HepG2 (cell line): ENCODE data around the gene FOXE3. TPM values are rescaled to one million over a fixed set of nuclear protein-coding genes. Genes with fewer than 3 reads are reported as not detected.
"Not testable (repeated sequence)": the region's sequence is repeated elsewhere in the genome, so short reads cannot be mapped to it uniquely, and the experiment has no call there.

Experiments used
- ATAC-seq: fragments of 200-7000 bp; cut with Tn5 transposase; 3 replicates; pipeline ENCODE4 v1.9.1; 2020; ENCODE audit warnings: mild to moderate bottlenecking, moderate library complexity
- BruUV-seq: library from RNA; stranded (reverse); fragments of 400-500 nt; replicated peaks from 2 replicates; lab custom pipeline; 2021; lab: Mats Ljungman, UMichigan
- CTCF ChIA-PET: fragments of 300-600 bp; formaldehyde crosslinking; extraction: SDS; loops from one replicate; lab custom pipeline; 2021; ENCODE audit warnings: low total read pairs, inconsistent platforms, low intra/inter-chr PET ratio; lab: Yijun Ruan, JAX
- POLR2A ChIA-PET: fragments of 350-600 bp; sonication (Branson Sonifier 250); formaldehyde crosslinking; loops from one replicate; lab custom pipeline; 2020; ENCODE audit warnings: antibody characterized with exemption, inconsistent platforms; lab: Yijun Ruan, JAX
- DNase-seq: peaks from one replicate; pipeline ENCODE4 v3.0.0-alpha.2; 2015; ENCODE audit warnings: low spot score
- FAIRE-seq: peaks from 3 replicates; lab custom pipeline; 2011; peaks lifted over from hg19 to GRCh38; lab: Jason Lieb, UNC
- H2AFZ ChIP-seq: one replicate; pipeline ENCODE4 v1.6.1; 2011; ENCODE audit warnings: low read length, inconsistent platforms
- H3K27ac ChIP-seq: fragments of 300-600 bp; 3 replicates; pipeline ENCODE4 v1.8.0; 2011; ENCODE audit warnings: mixed run types, mild to moderate bottlenecking, mixed read lengths, low read length, inconsistent platforms; ENCODE audit not compliant: insufficient read depth; ENCODE audit errors: extremely low read length
- H3K27me3 ChIP-seq, 2 experiments: fragments of 200-600 bp in 1 of 2; 2 replicates in 1 of 2; 3 replicates in 1 of 2; pipeline versions ENCODE4 v1.6.0 to v1.8.0; 2011; ENCODE audit warnings: low read length in 2 of 2, mild to moderate bottlenecking in 2 of 2, moderate library complexity in 2 of 2, inconsistent platforms in 1 of 2; ENCODE audit not compliant: insufficient read depth in 2 of 2, control insufficient read depth in 1 of 2
- H3K36me3 ChIP-seq, 2 experiments: fragments of 200-600 bp in 1 of 2; replicated peaks in 1 of 2; 2 replicates in 1 of 2; 3 replicates in 1 of 2; pipeline versions ENCODE4 v1.5.1 to v1.8.0; 2011; ENCODE audit warnings: low read length in 2 of 2, inconsistent platforms in 1 of 2; ENCODE audit not compliant: insufficient read depth in 2 of 2, control insufficient read depth in 1 of 2
- H3K4me1 ChIP-seq: 2 replicates; pipeline ENCODE4 v1.5.1; 2012; ENCODE audit warnings: low read length, inconsistent platforms; ENCODE audit not compliant: insufficient read depth
- H3K4me2 ChIP-seq: 2 replicates; pipeline ENCODE4 v1.6.0; 2011; ENCODE audit warnings: low read depth, low read length, inconsistent platforms
- H3K4me3 ChIP-seq, 3 experiments: fragments of 200-600 bp in 1 of 3; sonication (generic), shearing (Covaris generic) in 1 of 3; replicated peaks in 1 of 3; 2 replicates each; pipeline ENCODE4 v1.5.1; 2011 to 2016; ENCODE audit warnings: low read length in 3 of 3, inconsistent platforms in 2 of 3, low read depth in 2 of 3, mild to moderate bottlenecking in 2 of 3, control low read depth in 1 of 3, mixed read lengths in 1 of 3; ENCODE audit not compliant: insufficient read depth in 1 of 3
- H3K79me2 ChIP-seq: one replicate; pipeline ENCODE4 v1.6.1; 2011; ENCODE audit warnings: low read length, inconsistent platforms; ENCODE audit not compliant: insufficient read depth
- H3K9ac ChIP-seq: 2 replicates; pipeline ENCODE4 v1.6.0; 2011; ENCODE audit warnings: mild to moderate bottlenecking, low read depth, low read length, inconsistent platforms; ENCODE audit not compliant: insufficient read depth
- H3K9me3 ChIP-seq: 2 replicates; pipeline ENCODE4 v1.5.1; 2012; ENCODE audit warnings: mild to moderate bottlenecking, low read length
- H4K20me1 ChIP-seq: 2 replicates; pipeline ENCODE4 v1.6.0; 2011; ENCODE audit warnings: inconsistent platforms, mild to moderate bottlenecking, low read length, moderate library complexity; ENCODE audit not compliant: insufficient read depth
- BORCS8-MEF2B ChIP-seq: sonication (generic); formaldehyde crosslinking; IDR thresholded peaks from 2 replicates; pipeline ENCODE4 v1.8.0; 2022; ENCODE audit warnings: mild to moderate bottlenecking, missing genetic modification reagents
- CBFB ChIP-seq: sonication (generic); formaldehyde crosslinking; IDR thresholded peaks from 2 replicates; pipeline ENCODE4 v1.4.0; 2020; ENCODE audit warnings: missing genetic modification reagents
- CENPX ChIP-seq: sonication (generic); formaldehyde crosslinking; IDR thresholded peaks from 2 replicates; pipeline ENCODE4 v1.9.0; 2021; ENCODE audit warnings: mild to moderate bottlenecking, missing genetic modification reagents, moderate library complexity
- MAFK ChIP-seq, 2 experiments: IDR thresholded peaks in 1 of 2; conservative IDR thresholded peaks in 1 of 2; 2 replicates each; pipeline ENCODE4 v1.6.1; 2011; ENCODE audit warnings: improper control_type of control experiment in 2 of 2, low read length in 2 of 2
- PRPF4 ChIP-seq: fragments of 200-400 bp; formaldehyde crosslinking; IDR thresholded peaks from 2 replicates; pipeline ENCODE4 v1.6.1; 2016; ENCODE audit warnings: low read length, low read depth; ENCODE audit not compliant: poor library complexity, severe bottlenecking
- ZNF17 ChIP-seq: sonication (generic); formaldehyde crosslinking; IDR thresholded peaks from 2 replicates; pipeline ENCODE4 v1.5.0; 2020; ENCODE audit warnings: mild to moderate bottlenecking, missing genetic modification reagents
- ZNF225 ChIP-seq: sonication (generic); formaldehyde crosslinking; IDR thresholded peaks from 2 replicates; pipeline ENCODE4 v1.4.0; 2020; ENCODE audit warnings: mild to moderate bottlenecking, missing genetic modification reagents
- ZNF253 ChIP-seq: sonication (generic); formaldehyde crosslinking; IDR thresholded peaks from 2 replicates; pipeline ENCODE4 v1.8.0; 2022; ENCODE audit warnings: mild to moderate bottlenecking, missing genetic modification reagents, borderline replicate concordance
- ZNF382 ChIP-seq: sonication (generic); formaldehyde crosslinking; IDR thresholded peaks from 2 replicates; pipeline ENCODE4 v1.5.0; 2020; ENCODE audit warnings: missing genetic modification reagents, mild to moderate bottlenecking, borderline replicate concordance
- ZSCAN20 ChIP-seq: sonication (generic); formaldehyde crosslinking; IDR thresholded peaks from 2 replicates; pipeline ENCODE4 v1.4.0; 2020; ENCODE audit warnings: missing genetic modification reagents, mild to moderate bottlenecking, borderline replicate concordance
- WGBS: methylation state at CpG from one replicate; pipeline ENCODE4 v1.1.6; 2017; ENCODE audit warnings: low lambda C conversion rate; 5-methylcytosine and 5-hydroxymethylcytosine counted together
- in situ Hi-C: cut with HindIII; loops from 2 replicates; pipeline ENCODE4 v1.10.0; 2017; ENCODE audit warnings: low pct_unique_long_range_greater_than_20kb; ENCODE audit not compliant: extremely low pct_ligation_motif_present
- intact Hi-C: fragments of 100-400 bp; cut with micrococcal nuclease; formaldehyde crosslinking; loops from one replicate; pipeline ENCODE4 v1.10.0; 2022; ENCODE audit not compliant: unreplicated experiment
- polyA plus RNA-seq, 8 experiments: library from polyadenylated mRNA; depleted of rRNA in 3 of 8; stranded (reverse) in 7 of 8; unstranded in 1 of 8; fragments of >200 nt; fragmentation: Illumina TruSeq in 4 of 8; extraction: Trizol in 4 of 8; gene quantifications; 2 replicates each; pipeline versions ENCODE4 v1.2.1 to v1.2.3, GENCODE V29; 2011 to 2016; ENCODE audit warnings: low read depth in 4 of 8, missing spikeins in 1 of 8, mixed read lengths in 1 of 8; ENCODE audit not compliant: insufficient read depth in 1 of 8
- total RNA-seq, 5 experiments: library from RNA; depleted of rRNA; stranded (reverse); fragments of >200 nt; fragmentation: Illumina TruSeq; extraction: Trizol; gene quantifications; 2 replicates each; pipeline ENCODE4 v1.2.3, GENCODE V29; 2016; ENCODE audit warnings: low read depth in 1 of 5
- TF ChIP-seq, protein P1 (sequence below): sonication (generic); formaldehyde crosslinking; IDR thresholded peaks from 2 replicates; pipeline ENCODE4 v1.4.0; 2020; ENCODE audit warnings: missing genetic modification reagents

The FOXE3 gene
- total and polyA plus RNA-seq, 2 of the 13 experiments (the other 11 are each of a cell fraction or from before 2014, with no cell fraction given), result not detected

DNA sequence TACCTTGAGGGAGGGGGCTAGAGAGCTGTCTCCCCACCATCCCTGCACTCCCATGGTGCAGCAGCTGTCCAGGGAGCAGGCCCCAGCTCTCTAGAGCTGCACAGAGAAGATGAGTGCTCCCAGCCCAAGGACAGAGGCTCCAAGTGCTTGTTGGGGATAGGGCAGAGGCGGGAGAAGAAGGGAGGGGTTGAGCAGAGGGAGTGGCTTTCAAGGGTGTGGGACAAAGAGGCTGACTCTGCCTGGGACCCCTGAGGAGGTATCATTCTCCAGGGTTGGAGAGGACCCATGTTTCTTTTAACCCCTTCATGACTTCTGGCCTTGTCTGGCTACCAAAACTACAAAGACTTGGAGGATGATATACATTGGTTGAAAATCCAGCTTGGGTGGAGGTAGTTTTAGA, 36.3 kb downstream of the FOXE3 start:
- no peak for FAIRE-seq
- ATAC-seq, result no peak

DNA sequence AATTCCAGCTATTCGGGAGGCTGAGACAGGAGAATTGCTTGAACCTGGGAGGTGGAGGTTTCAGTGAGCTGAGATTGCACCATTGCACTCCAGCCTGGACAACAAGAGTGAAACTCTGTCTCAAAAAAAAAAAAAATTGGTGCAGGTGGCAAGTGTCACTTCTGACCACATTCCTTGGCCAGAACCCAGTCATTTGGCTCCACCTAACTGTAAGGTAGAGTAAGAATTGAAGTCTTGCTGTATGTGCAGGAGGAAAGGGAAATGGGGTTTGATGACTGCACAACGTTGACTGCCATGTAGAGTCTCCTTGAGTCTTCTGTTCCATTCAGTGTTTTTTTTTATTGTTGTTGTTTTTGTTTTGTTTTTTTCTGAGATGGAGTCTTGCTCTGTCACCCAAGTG, 37.8 kb downstream of the FOXE3 start:
- H3K4me3 ChIP-seq, CTCF ChIA-PET, POLR2A ChIA-PET, H3K4me1 ChIP-seq, H3K9me3 ChIP-seq, H2AFZ ChIP-seq, FAIRE-seq, DNase-seq, H3K27ac ChIP-seq, ATAC-seq, H3K79me2 ChIP-seq, H3K9ac ChIP-seq, H3K36me3 ChIP-seq, H3K4me2 ChIP-seq, BruUV-seq, H4K20me1 ChIP-seq: not testable (repeated sequence)
- in situ Hi-C loops, result loop anchor here (5.0 kb wide), 1 partner anchor 258 kb away; no protein-coding TSS in a partner anchor
- 33% methylated on average over 2 of the region's 2 CpGs for WGBS
- H3K27me3 ChIP-seq, result peaks cover 6 to 61% of the 10 kb centered on the region in 2 experiments
- intact Hi-C loops, result loop anchor here (5.0 kb wide), 1 partner anchor 273 kb away; no protein-coding TSS in a partner anchor

More for the DNA sequence above, 36.3 kb downstream of the FOXE3 start:
- CTCF ChIA-PET, result no interaction called here
- Histone ChIP-seq H2AFZ (no peak overlapping the region), H3K9ac (no peak overlapping the region), H3K4me3 (no peak overlapping the region), H3K27me3 (peaks cover 7 to 64% of the 10 kb centered on the region in 2 experiments; a peak in 4 of 5 replicates), H3K9me3 (no peaks in the 10 kb centered on the region), H4K20me1 (0 out of 2 replicates have a peak, but pooled peaks cover 4% of the 10 kb centered on the region), H3K4me2 (no peak overlapping the region), H3K36me3 (no peaks in the 10 kb centered on the region), H3K4me1 (no peaks in the 10 kb centered on the region), H3K27ac (no peak overlapping the region), H3K79me2 (no peaks in the 10 kb centered on the region)
- no peak for DNase-seq
- BruUV-seq, result no TSS peak
- POLR2A ChIA-PET, result interaction anchor here (1.9 kb wide), 1 partner anchor 15 kb away, joined by 5 read pairs; the partner anchor contains the start of gene FOXD2
- WGBS, result 69% methylated on average over 1 of the region's 1 CpG
- in situ Hi-C loops, result loop anchor here (5.0 kb wide), 1 partner anchor 260 kb away; no protein-coding TSS in a partner anchor
- TF ChIP-seq, protein P1, sequence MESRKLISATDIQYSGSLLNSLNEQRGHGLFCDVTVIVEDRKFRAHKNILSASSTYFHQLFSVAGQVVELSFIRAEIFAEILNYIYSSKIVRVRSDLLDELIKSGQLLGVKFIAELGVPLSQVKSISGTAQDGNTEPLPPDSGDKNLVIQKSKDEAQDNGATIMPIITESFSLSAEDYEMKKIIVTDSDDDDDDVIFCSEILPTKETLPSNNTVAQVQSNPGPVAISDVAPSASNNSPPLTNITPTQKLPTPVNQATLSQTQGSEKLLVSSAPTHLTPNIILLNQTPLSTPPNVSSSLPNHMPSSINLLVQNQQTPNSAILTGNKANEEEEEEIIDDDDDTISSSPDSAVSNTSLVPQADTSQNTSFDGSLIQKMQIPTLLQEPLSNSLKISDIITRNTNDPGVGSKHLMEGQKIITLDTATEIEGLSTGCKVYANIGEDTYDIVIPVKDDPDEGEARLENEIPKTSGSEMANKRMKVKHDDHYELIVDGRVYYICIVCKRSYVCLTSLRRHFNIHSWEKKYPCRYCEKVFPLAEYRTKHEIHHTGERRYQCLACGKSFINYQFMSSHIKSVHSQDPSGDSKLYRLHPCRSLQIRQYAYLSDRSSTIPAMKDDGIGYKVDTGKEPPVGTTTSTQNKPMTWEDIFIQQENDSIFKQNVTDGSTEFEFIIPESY, result no peak
- TF ChIP-seq ZNF225 (CRISPR knock-in tag) (no peak), PRPF4 (no peak), CBFB (CRISPR knock-in tag) (no peak), ZSCAN20 (no peak), BORCS8-MEF2B (no peak), ZNF382 (CRISPR knock-in tag) (no peak), ZNF17 (no peak), CENPX (CRISPR knock-in tag) (no peak), ZNF253 (no peak), MAFK (conservative IDR thresholded peaks at IDR 0.05 in 1 of 2, IDR thresholded peaks at IDR 0.05 in 1 of 2; ENCODE audit: low read length in 2 of 2) (no peak)
- intact Hi-C loops, result loop anchor here (5.0 kb wide), 1 partner anchor 275 kb away; no protein-coding TSS in a partner anchor
